Esophagus squamous epithelium (tissue), 4 donors: ENCODE measurements around the gene PLA2R1.

Experiments used
- POLR2A ChIP-seq, 4 donors: fragments of 450-650 bp; IDR thresholded peaks; one replicate each; pipeline ENCODE4 v1.6.1; 2017; ENCODE audit warnings: antibody characterized with exemption in 4 of 4, mild to moderate bottlenecking in 4 of 4, moderate library complexity in 3 of 4
- TF ChIP-seq, protein P1 (sequence below), 6 experiments: fragments of 450-650 bp in 4 of 6; fragments of 200-600 bp in 2 of 6; sonication (generic) in 2 of 6; IDR thresholded peaks; one replicate each; pipeline ENCODE4 v1.5.1; 2016 to 2019; ENCODE audit warnings: antibody characterized with exemption in 6 of 6, mild to moderate bottlenecking in 4 of 6, moderate library complexity in 4 of 6

DNA sequence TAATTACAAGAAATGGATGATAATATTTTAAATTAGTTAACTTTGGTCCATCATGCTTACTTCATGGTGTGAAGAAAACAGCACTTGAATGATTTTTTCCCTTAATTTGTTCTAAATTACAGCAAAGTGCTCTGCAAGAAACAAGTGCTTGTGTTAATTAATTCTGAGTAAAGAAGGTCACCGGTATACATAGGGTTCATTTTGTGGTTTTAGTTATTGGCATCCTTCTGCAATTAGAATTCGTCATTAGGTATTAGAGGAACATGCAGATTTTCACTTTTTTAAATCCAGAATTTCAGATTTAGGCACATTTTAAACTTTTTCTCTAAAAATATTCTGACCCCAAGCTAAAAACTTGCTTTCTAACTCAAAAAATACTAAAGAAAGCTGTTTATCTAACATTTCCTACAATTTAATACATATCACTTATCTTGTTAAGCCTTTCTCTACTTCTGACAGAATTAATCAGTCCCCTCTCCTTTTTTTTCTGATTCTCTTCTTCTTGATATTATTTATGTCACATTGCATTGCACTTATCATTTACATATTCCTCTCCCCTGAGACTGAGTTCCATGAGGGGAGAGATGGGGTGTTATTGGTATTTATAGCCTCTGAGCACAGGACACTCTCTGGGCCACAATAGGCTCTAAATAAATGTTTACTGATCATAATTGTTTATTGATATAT lies 129.2 kb downstream of the PLA2R1 start:
- TF ChIP-seq, protein P1, sequence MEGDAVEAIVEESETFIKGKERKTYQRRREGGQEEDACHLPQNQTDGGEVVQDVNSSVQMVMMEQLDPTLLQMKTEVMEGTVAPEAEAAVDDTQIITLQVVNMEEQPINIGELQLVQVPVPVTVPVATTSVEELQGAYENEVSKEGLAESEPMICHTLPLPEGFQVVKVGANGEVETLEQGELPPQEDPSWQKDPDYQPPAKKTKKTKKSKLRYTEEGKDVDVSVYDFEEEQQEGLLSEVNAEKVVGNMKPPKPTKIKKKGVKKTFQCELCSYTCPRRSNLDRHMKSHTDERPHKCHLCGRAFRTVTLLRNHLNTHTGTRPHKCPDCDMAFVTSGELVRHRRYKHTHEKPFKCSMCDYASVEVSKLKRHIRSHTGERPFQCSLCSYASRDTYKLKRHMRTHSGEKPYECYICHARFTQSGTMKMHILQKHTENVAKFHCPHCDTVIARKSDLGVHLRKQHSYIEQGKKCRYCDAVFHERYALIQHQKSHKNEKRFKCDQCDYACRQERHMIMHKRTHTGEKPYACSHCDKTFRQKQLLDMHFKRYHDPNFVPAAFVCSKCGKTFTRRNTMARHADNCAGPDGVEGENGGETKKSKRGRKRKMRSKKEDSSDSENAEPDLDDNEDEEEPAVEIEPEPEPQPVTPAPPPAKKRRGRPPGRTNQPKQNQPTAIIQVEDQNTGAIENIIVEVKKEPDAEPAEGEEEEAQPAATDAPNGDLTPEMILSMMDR (IDR thresholded peaks at IDR 0.05) = no peak
- TF ChIP-seq POLR2A (IDR thresholded peaks at IDR 0.05) = no peak
